ENCODE results near the gene SV2C. TPM values are rescaled to one million over a fixed set of nuclear protein-coding genes. Genes with fewer than 3 reads are reported as not detected.
A peak's percentile ranks its signal among the peaks of the same experiment; 100 is the strongest.

SV2C gene
- total RNA-seq, 1 donor from 2014 or later = not detected

DNA sequence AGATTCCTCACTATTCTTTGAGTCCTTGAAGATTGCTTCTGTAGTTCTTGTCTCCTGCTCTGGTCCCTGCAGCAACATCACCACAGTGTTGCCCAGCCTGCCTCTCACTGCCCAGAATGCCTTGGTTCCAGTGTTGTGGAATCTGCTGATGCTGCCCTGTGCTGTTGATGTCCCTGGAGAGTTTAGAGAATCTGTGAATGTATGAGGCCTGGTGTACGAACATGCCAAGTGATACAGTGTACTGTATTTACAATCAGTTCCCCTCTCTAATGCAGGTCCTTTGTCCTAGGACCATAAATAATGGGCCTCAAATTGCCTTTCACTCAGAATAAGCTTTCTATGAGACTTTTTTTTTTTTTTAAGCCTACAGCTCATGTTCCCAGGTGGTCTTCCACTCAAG is 8.2 kb downstream of the SV2C start:
- no peak overlapping the region for H3K4me3 ChIP-seq (ENCODE audit: low read depth, low read length)
- no peaks in the 10 kb centered on the region for H3K36me3 ChIP-seq (ENCODE audit: control insufficient read depth, insufficient read depth, low read length)
- TF ChIP-seq, protein P1, sequence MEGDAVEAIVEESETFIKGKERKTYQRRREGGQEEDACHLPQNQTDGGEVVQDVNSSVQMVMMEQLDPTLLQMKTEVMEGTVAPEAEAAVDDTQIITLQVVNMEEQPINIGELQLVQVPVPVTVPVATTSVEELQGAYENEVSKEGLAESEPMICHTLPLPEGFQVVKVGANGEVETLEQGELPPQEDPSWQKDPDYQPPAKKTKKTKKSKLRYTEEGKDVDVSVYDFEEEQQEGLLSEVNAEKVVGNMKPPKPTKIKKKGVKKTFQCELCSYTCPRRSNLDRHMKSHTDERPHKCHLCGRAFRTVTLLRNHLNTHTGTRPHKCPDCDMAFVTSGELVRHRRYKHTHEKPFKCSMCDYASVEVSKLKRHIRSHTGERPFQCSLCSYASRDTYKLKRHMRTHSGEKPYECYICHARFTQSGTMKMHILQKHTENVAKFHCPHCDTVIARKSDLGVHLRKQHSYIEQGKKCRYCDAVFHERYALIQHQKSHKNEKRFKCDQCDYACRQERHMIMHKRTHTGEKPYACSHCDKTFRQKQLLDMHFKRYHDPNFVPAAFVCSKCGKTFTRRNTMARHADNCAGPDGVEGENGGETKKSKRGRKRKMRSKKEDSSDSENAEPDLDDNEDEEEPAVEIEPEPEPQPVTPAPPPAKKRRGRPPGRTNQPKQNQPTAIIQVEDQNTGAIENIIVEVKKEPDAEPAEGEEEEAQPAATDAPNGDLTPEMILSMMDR (IDR thresholded peaks at IDR 0.05; ENCODE audit: insufficient read depth, low read length, severe bottlenecking) = no peak
- no peaks in the 10 kb centered on the region for H3K27me3 ChIP-seq (ENCODE audit: control insufficient read depth, insufficient read depth, low read length)
- DNase-seq (ENCODE audit: low read depth) (no peak), FAIRE-seq (no peak)

- FAIRE-seq = no peak
These were observed 16.1 kb downstream of the SV2C start for GRCh38 chr5:76099286-76099702.

GRCh38 chr5:76099756-76100155 is 16.6 kb downstream of the SV2C start:
- DNase-seq (ENCODE audit: low read depth) (no peak), FAIRE-seq (no peak)
- Histone ChIP-seq H3K4me3 (ENCODE audit: low read depth, low read length) (no peak overlapping the region), H3K27me3 (ENCODE audit: control insufficient read depth, insufficient read depth, low read length) (no peaks in the 10 kb centered on the region), H3K36me3 (ENCODE audit: control insufficient read depth, insufficient read depth, low read length) (no peaks in the 10 kb centered on the region)
- TF ChIP-seq, protein P1 (IDR thresholded peaks at IDR 0.05; ENCODE audit: insufficient read depth, low read length, severe bottlenecking) = no peak

More at GRCh38 chr5:76099286-76099702, 16.1 kb downstream of the SV2C start:
- TF ChIP-seq, protein P1 (IDR thresholded peaks at IDR 0.05; ENCODE audit: insufficient read depth, low read length, severe bottlenecking) = no peak
- DNase-seq (ENCODE audit: low read depth) = no peak
- no peak overlapping the region for H3K4me3 ChIP-seq (ENCODE audit: low read depth, low read length)
- H3K27me3 ChIP-seq (ENCODE audit: control insufficient read depth, insufficient read depth, low read length) = no peaks in the 10 kb centered on the region
- no peaks in the 10 kb centered on the region for H3K36me3 ChIP-seq (ENCODE audit: control insufficient read depth, insufficient read depth, low read length)

DNA sequence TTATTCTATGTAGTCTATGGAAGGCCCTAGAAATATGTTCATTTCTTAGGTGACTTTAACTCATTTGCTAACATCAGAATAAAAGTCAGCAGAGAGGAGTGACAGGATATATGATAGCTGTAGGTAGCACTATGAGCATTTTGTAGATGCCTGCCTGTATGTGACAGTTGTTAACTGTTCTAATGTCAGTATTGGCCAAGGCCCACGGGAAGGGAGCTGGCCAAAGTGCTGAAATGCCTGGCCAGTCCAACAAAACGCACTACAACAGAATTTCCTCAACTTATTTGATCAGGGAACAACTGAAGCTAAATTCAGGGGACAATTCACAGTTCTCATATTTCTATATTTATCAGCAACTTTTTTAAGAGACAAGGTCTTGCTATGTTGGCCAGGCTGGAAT is 20.8 kb downstream of the SV2C start:
- FAIRE-seq (no peak), DNase-seq (ENCODE audit: low read depth) (peak; percentile 17)
- Histone ChIP-seq H3K36me3 (ENCODE audit: control insufficient read depth, insufficient read depth, low read length) (no peaks in the 10 kb centered on the region), H3K27me3 (ENCODE audit: control insufficient read depth, insufficient read depth, low read length) (no peaks in the 10 kb centered on the region), H3K4me3 (ENCODE audit: low read depth, low read length) (no peak overlapping the region)
- TF ChIP-seq, protein P1 (IDR thresholded peaks at IDR 0.05; ENCODE audit: insufficient read depth, low read length, severe bottlenecking) = no peak

GRCh38 chr5:76106149-76106548 is 23.0 kb downstream of the SV2C start:
- TF ChIP-seq, protein P1 (IDR thresholded peaks at IDR 0.05; ENCODE audit: insufficient read depth, low read length, severe bottlenecking) = no peak
- FAIRE-seq (peak; percentile 64), DNase-seq (ENCODE audit: low read depth) (no peak)
- Histone ChIP-seq H3K36me3 (ENCODE audit: control insufficient read depth, insufficient read depth, low read length) (no peaks in the 10 kb centered on the region), H3K4me3 (ENCODE audit: low read depth, low read length) (no peak overlapping the region), H3K27me3 (ENCODE audit: control insufficient read depth, insufficient read depth, low read length) (no peaks in the 10 kb centered on the region)

DNA sequence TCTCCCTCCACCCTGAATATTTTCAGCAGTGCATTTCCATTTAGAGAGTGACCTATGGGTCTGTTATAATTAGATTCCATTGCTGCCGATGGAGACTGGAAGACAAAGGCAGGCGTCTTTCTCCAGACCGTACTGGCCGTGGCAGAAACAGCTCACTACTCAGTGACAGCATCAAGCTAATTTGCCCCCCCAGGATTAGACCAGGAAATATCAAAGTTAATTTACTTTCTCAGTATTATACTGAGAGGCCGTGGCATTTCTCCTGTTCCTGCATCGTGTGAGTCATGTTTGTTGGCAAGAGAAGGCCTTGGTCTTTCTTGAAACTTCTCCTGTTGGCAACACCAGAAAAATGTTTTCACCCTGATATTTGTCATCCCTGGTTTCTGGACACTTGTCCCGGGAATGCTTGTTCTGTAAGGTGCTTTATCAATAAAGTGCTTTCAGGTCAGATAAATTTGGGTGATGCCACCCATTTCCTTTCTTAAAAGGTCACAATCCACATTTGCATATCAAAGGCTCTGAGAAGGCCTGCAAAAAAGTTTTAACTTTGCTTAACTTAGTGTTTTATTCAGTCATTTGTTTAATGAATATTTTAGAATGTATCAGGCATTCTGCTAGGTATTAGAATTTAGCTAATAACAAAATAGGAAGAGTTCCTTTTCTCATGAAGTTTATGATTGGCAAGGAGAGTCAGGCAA is 28.4 kb downstream of the SV2C start:
- no peak overlapping the region for H3K4me3 ChIP-seq (ENCODE audit: low read depth, low read length)
- DNase-seq (ENCODE audit: low read depth) = no peak
- H3K36me3 ChIP-seq (ENCODE audit: control insufficient read depth, insufficient read depth, low read length) = no peaks in the 10 kb centered on the region
- no peak for FAIRE-seq
- H3K27me3 ChIP-seq (ENCODE audit: control insufficient read depth, insufficient read depth, low read length) = no peaks in the 10 kb centered on the region
- TF ChIP-seq, protein P1 (IDR thresholded peaks at IDR 0.05; ENCODE audit: insufficient read depth, low read length, severe bottlenecking) = no peak

Data from bronchial epithelial cell (primary cell).